HG02885 (cell line): ENCODE results near the gene SPATA33.
"Not testable (repeated sequence)": the region's sequence is repeated elsewhere in the genome, so short reads cannot be mapped to it uniquely, and the experiment has no call there.

Source experiments
- ATAC-seq: cut with Tn5 transposase; IDR thresholded peaks from one replicate; pipeline ENCODE4 v1.9.1; 2021; ENCODE audit warnings: mild to moderate bottlenecking; ENCODE audit not compliant: unreplicated experiment, poor library complexity

The SPATA33 gene

DNA sequence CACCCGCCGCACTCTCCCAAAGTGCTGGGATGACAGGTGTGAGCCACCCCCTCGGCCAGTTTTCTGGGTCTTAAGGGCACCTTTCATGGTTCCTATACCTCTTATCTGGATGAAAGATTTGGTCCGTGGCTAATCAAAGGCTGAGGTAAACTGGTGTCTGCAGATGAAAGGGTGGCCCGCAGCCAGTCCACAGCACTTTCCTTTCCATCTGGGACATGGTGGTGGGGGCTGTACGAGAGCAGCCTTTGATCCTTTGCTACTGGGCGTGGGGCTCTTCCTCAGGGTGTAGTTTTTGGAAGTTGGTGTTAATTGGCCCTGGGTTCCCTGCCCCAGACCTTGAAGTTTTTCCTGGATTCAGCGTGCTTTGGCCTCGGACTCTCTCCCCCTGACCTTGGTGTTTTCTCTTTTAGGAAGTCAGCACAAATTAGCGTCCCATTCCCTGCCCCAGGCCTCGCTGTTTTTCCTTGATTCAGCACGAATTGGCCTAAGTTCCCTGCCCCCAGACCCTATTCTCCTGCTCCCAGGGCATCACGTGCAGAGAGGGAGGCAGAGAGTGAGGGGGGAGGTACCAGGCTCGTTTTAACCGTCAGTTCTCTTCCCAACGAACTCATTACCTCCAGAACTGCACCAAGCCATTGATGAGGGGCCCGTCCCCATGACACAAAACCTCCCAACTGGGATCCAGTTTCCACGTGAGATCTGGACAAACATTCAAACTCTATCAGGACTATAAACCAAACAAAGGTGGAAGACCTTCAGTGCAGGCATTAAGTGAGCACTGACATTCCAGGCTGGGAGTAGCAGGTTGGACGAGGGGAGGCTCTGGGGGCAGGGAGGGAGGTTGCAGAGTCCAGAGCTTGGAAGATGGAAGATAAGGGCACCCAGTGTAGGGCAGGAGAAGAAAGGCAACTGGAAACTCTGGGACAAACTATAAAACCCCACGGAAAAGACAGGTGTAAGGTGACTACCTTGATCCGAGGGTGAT is 32.6 kb upstream of the SPATA33 start:
- ATAC-seq = no peak

DNA sequence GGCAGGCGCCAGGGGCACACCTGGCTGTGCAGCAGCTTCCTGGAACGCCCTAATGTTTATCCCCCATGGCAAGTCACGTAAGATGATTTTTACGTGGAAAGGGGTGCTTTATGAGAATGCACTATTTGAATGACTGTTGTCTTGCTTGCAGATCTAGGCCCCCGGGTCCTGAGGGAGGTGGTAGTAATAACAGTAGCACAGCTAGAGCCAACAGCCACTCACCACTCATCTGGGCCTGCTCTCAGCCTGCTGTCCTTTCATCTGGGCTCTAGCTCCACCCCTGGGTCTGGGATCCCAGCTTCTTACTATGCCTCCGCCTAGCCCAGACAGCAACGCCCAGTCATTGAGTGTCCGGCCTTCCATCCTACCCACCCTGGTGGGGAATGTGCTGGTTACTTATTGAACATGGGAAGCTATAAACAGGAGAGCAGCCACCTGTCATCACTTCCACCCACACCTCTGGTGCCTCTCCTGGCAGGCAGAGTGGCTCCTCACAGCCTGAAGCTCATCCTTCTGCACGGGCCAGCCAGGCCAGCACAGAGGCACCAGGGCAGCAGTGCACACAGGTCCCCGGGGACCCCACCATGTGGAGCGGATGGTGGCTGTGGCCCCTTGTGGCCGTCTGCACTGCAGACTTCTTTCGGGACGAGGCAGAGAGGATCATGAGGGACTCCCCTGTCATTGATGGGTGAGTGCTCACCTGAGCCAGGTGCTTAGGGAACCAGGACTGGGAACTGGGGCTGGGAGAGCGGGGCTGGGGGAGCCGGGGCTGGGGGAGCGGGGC is 27.6 kb upstream of the SPATA33 start:
- no peak for ATAC-seq

DNA sequence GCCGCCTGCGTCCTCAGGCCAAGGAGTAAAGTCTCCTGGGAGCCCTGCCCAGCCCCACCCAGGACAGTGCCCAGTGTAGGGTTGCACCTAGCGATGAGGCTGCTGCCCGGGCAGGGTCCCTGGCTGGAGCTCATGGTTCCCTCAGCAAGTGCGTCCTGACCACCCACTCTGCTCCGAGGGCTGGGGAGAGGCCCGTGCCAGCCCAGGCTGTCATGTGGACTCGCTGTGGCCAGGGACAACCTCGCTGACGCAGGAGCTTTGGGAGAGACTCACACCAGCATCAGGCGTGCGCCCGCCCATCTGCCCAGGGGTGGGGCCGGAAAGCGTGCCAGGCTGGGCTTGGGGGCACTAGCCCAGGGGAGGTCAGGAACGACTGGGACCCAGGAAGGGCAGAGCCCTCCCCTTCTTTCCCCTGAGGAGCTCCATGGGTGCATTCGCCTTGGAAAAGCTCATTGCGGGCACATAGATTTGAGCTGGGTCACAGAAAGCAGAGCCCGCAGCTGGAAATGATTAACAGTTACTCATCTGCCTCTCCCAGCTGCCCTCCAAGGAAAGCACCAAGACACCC is 24.5 kb upstream of the SPATA33 start:
- no peak for ATAC-seq

DNA sequence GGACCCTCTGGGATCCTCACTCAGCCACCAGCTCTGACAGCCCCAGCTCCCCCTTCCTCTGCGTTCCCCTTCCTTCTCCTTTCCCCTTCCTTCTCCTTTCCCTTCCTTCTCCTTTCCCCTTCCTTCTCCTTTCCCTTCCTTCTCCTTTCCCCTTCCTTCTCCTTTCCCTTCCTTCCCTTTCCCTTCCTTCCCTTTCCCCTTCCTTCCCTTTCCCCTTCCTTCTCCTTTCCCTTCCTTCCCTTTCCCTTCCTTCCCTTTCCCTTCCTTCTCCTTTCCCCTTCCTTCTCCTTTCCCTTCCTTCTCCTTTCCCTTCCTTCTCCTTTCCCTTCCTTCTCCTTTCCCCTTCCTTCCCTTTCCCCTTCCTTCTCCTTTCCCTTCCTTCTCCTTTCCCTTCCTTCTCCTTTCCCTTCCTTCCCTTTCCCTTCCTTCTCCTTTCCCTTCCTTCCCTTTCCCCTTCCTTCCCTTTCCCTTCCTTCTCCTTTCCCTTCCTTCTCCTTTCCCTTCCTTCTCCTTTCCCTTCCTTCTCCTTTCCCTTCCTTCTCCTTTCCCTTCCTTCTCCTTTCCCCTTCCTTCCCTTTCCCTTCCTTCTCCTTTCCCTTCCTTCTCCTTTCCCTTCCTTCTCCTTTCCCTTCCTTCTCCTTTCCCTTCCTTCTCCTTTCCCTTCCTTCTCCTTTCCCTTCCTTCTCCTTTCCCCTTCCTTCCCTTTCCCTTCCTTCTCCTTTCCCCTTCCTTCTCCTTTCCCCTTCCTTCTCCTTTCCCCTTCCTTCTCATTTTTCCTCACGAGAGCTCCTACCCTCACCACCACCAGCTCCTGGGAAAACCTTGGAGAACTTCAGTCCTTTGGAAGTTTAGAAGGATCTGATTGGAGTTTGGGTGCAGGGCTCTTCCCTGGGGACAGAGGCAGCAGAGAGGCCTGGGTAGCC is 22.9 kb upstream of the SPATA33 start:
- not testable (repeated sequence) for ATAC-seq

DNA sequence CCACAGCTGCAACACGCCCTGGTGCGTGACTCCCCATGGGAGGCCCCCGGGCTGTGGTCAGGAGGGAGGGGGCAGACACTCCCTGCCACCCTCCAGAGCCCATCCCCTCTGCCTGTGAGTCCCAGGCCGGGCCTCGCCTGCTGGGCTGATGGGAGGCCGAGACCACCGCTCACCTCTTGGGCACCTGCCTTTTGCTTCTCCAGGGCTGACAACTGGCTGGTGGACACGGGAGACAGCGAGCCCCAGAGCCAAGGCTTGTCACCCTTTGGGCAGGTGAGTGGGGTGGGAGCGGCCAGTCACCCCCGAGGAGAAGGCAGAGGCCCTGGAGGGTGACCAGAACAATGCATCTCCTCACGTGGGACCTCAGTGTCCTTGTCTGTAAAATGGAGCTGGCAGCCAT is 21.0 kb upstream of the SPATA33 start:
- ATAC-seq = no peak

DNA sequence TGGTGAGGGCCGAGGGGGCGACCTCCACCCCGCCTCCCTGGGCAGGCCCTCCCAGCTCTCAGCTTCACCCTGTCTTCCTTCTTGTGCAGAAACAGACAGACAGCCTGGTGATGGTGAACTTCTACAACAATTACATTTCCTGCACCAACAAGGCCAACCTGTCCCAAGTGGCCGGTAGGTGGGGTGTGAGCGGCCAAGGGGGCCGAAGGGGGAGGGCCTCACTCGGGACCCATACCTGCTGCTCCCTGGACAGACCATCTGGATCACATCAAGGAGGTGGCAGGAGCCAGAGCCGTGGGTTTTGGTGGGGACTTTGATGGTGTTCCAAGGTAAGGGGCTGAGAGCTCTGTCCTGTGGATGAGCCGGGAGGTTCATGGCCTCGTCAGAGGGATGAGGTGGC is 20.3 kb upstream of the SPATA33 start:
- no peak for ATAC-seq

DNA sequence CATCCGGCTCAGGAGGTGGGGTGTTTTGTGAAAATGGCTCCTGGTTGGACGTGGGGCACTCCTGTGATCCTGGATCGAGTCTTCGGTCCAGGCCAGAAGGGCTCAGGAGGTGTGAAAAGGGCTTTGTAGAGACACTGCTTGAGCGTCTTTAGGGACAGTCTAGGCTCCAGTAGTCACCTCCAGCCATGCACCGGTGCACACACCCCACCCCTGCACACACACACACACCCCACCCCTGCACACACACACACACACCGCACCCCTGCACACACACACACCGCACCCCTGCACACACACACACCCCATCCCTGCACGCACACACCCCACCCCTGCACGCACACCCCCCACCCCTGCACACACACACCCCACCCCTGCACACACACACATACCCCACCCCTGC is 19.2 kb upstream of the SPATA33 start:
- ATAC-seq = no peak

DNA sequence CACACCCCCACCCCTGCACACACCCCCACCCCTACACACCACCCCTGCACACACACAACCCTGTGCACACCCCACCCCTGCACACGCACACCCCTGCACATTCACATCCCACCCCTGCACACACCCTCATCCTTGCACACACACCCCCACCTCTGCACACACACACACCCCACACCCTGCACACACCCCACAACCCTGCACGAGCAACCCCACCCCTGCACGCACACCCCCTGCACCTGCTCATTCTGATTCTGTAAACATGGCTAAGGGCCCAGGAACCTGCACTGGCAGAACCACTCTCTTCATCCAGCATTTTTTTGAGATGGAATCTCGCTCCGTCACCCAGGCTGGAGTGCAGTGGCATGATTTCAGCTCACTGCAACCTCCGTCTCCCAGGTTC is 18.3 kb upstream of the SPATA33 start:
- no peak for ATAC-seq

DNA sequence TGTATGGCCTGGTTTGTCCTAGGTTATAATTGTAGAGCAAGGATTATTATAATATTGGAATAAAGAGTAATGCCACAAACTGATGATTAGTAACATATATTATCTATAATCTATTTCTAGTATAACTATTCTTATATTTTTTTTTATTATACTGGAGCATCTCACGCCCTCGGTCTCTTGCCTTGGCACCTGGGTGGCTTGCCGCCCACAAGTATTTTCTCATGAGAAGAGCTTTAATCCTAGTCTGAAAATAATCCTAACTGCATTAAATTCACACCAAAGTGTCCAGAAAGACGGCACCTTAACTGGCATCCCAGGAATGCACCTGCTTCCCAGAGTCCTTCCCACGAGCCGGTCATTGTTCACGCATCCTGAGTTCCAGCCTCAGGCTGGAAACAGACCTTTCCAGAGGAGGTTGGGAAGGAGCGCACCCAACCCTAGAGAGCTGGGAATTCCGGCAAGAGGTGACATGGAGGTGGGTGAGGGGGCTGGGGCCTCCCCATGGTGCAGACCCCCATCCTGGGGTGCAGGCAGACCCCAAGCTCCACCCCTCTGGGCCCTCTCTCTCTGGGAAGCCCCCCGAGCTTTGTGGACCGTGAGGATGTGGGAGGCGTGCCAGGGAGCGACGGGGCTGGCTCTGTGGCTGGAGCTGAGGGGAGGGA is 16.0 kb upstream of the SPATA33 start:
- ATAC-seq = no peak

DNA sequence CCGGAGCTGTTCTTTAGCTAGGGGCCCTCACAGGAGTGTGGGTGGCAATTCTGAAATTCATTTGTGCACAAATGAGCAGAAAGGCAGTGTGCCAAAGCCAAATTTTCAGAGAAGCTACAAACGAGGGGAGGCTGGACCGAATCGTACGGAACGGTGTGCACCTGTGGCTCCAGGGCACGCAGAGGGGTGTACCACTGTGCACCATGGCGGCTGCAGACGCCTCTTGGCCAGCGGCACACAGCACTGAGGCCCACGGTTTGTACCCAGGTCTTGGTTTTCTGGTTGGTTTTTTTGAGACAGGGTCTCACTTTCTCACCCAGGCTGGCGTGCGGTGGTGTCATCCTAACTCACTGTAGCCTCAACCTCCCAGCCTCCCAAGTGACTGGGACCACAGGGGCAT is 15.1 kb upstream of the SPATA33 start:
- ATAC-seq = no peak

DNA sequence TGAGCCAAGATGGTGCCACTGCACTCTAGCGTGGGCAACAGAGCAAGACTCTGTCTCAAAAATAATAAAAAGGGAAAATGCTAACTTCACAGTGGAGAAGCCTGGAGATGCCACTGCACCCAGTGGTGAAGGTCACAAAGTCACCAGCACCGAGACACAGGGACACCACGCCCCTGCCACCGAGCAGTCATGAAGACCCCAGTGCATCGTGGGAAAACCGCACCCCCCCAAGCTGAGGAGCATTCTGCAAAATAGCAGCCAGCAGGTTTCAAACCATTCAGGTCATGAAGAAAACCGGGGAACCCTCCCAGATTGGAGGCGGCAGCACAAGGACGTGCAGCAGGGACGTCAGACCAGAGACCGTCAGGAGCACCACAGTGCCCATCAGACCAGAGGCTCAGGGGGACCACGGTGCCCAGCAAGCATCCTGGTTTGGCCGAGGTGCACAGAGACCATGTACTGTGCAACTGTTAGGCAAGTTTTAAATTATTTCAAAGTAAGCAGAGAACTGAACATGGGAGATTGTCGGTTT is 13.8 kb upstream of the SPATA33 start:
- no peak for ATAC-seq

DNA sequence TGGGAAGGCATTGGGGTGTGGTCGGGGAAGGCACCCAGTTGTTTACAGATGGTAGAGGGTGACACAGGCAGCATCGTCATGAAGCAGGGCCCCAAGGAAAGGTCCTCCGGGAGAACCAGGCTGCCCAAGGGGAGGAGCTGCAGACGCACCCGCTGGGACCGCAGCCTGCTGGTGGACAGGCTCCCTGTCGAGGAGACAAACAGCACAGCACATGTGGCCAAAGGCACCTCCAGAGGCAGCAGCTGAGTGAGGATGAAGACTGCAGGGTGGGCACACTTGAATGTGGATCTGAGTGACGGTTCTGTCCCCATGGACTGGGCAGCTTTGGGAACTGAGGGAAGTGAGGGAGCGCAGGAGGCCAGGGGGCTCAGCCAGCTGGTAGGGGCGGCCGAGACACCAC is 12.5 kb upstream of the SPATA33 start:
- ATAC-seq = no peak

DNA sequence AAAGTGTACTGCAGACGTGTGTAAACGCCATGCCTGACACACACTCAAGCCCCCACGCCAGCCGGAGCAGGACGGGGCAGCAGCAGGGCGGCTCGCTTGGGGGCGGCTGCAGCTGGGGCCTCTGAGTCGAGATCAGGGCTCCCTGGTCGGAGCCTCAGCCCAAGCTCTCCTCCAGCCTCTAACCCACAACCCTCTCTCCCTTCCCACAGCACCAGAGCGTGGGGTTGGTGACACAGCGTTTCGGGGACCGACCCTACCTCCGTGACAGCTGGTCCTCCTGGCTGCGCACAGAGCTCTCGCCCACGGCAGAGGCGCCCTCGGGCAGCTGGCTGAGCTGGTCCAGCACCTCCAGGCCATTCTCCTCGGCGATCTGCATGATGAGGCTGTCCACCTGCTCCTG is 11.4 kb upstream of the SPATA33 start:
- no peak for ATAC-seq

DNA sequence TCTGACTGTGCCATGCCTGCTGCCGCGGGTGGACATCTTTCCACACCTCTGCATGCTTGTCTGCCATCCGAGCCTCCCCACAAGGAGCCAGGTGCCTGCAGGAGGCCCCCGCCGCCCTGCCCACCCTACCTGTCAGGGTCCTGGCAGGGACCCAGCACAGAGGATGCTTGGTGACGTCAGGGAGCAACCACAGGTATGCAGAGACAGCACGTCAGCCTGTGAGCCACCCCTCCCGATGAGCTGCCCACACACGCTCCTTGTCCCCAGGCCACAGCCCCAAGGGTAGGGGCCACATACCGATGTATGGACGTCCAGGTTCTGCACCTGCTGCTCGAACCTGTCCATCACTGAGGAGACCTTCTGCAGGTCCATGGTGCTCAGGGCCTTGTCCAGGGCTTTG is 10.7 kb upstream of the SPATA33 start:
- ATAC-seq = no peak

DNA sequence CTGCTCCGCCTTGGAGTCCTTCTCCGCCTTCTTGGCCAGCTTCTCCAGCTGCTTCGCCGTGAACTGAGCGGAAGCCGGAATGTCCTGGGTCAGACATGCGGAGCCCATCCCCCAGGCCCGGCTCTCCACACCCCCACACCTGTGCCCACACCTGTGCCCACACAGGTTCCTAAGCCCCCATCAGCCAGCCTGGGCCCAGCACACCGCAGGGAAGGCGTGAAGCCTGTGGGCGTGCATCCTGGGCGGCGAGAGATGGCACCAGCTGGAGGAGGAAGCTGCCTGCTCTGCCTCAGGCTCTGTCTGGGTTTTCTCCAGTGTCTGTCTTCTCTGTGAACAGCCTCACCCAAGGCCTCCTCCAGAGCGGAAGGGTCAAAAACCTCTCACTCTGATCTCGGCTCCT is 6.1 kb upstream of the SPATA33 start:
- no peak for ATAC-seq

DNA sequence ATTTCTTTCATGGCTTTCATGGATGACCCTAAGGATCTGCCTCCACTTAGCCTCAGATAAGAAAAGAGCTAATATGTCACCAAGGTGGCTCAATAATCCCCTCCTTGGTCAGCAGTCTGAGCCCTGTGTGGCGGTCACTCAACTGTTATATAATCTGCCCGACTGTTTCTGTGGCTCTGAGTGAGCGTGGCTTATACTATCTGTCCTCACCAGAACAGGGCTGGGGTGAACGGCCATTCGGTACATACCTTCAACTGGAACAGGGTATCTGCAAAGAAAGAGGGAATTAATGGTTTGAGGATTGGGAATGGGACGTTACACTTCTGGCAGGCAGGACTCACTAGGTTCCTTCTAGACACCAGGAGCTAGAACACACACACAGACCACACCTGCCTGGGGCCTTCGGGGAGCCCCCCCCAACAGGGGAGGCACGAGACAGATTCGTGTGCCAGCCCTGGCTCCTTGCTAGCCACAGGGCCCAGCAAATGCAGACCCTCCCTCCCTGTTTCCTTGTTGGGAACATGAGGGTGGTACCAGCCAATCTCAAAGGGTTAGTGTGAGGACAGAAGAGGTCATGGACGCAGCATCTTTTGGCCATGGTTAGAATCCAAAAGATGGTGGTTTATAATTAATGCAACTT is 3.9 kb upstream of the SPATA33 start:
- no peak for ATAC-seq

DNA sequence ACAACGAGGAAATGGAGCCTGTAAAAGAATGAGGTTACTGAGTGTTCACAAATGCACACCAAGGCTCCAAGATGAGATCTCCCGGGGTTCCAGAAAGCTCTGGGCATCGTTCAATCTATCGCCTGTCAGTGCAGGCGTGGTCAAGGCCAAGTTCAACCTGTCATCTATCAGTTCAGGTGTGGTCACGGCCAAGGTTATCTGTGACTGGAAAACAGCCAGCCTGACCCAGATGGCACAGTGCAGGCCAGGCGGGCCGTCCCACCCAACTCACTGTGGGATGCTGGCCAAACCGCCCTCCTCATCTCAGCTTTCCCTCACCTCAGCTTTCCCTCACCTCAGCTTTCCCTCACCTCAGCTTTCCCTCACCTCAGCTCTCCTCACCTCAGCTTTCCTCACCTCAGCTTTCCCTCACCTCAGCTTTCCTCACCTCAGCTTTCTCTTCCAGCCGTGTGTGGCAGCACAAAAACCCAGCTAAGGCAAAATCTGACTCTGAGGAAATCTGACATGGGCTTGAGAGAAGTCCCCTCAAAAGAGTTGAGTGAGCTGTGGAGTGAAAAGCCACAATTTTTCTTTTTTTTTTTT is 2.5 kb upstream of the SPATA33 start:
- ATAC-seq = no peak

DNA sequence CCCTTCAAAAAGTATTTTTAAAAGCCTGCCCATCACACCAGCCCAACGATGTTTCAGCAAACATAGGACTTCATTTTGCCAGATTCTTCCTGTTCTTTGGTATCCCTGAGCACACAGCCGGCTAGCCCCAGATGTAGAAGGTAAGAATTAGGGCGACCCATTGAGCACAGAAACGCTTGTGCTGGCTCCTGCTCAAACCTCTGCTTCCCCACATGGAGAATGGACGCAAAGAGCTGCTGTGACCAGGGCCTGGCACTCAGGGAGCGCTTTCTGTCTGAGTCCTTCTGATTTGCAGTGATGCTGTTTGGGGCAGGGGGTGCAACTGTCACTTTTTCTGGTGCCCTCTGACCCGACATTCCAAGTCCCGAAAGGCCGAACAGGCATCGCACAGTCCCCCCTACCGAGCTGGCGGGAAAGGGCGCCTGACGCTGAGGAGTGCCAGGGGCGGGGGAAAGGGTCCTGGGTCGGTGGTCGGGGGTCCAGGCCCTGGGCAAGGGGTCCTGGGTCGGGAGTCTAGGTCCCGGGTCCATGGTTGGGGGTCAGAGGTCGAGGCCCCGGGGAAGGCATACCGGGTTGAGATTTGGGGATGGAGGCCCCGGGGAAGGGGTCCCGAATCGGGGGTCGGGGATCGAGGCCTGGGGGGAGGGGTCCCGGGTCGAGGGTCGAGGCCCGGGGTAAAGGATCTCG is 1.1 kb upstream of the SPATA33 start:
- no peak for ATAC-seq
